ENCODE data around the gene LCN10. TPM values are rescaled to one million over a fixed set of nuclear protein-coding genes. Genes with fewer than 3 reads are reported as not detected.
A peak's percentile ranks its signal among the peaks of the same experiment; 100 is the strongest.

LCN10 gene
- total and polyA plus RNA-seq, 5 experiments from 2014 or later = 0.60 to 11.1 (median 6.6) TPM

DNA sequence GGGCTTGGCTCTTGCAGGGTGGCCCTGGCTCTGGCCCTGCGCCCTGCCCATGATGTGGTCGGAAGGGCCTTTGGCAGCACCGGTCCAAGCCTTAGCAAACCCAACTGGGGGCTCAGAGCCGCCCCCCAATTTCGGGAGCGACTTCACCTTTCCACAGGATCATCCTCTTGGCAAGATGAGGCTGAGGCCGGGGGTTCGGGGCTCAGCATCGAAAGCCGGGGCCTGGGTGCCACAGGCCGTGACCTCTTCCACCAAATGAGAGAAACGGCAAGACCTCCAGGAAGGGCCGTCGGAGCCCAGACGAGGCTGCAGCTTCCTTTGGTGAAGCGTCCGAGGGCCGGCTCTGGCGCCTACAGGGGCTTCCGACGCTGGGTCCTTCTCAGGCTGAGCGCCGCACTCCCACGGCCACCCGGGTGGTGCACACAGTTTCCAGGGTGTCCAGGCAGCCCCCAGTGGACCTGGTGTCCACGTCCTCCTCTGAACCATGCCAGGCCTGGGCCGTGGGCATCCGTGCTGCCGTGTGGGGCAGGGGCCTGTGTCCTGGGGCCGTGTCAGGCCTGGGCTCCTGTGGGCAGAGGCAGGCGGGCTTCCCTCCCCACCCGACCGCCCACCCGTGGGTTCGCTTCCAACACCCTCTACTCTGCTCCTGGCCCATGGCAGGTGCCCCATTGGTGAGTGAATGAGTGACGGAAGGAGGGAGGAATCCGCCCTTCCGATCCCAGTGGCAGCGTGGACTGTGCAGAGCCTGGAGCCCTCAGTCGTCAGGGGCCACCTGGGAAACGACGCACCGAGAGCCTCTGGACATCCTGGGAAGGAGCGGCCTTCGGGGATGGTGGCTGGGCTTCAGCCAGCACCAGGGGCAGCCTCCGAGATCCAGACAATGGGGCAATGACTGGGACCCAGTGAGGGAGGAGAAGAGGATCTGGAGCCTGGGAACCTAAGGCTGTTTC is 50.3 kb downstream of the LCN10 start:
- H3K27me3 Mint-ChIP-seq = peaks cover 0 to 6% (median 0%) of the 10 kb centered on the region in 5 donors
- POLR2A ChIA-PET = no interaction called here
- no peaks in the 10 kb centered on the region for H3K9me3 Mint-ChIP-seq
- H3K27ac Mint-ChIP-seq = peak overlapping the region in 1 of 10 donors; percentile 40
- DNase-seq (no peak), ATAC-seq (no peak)
- no peaks in the 10 kb centered on the region for H3K36me3 Mint-ChIP-seq
- no peak overlapping the region for H3K4me3 Mint-ChIP-seq
- peaks cover 2 to 20% (median 12%) of the 10 kb centered on the region in 4 donors for H3K4me1 Mint-ChIP-seq

- no peaks in the 10 kb centered on the region for H3K9me3 Mint-ChIP-seq
- no peaks in the 10 kb centered on the region for H3K36me3 Mint-ChIP-seq
- no peak for ATAC-seq
- POLR2A ChIA-PET = interaction anchor here (0.6 kb wide), 1 partner anchor 22 kb away, joined by 3 read pairs; no protein-coding TSS in a partner anchor
- H3K27me3 Mint-ChIP-seq = peaks cover 0 to 3% (median 0%) of the 10 kb centered on the region in 5 donors
- peak overlapping the region in 1 of 10 donors; percentile 40 for H3K27ac Mint-ChIP-seq
- H3K4me1 Mint-ChIP-seq = peaks cover 0 to 14% (median 8%) of the 10 kb centered on the region in 4 donors
- DNase-seq = no peak
- H3K4me3 Mint-ChIP-seq = no peak overlapping the region
These were observed 51.2 kb downstream of the LCN10 start for GRCh38 chr9:136691316-136692184.

DNA sequence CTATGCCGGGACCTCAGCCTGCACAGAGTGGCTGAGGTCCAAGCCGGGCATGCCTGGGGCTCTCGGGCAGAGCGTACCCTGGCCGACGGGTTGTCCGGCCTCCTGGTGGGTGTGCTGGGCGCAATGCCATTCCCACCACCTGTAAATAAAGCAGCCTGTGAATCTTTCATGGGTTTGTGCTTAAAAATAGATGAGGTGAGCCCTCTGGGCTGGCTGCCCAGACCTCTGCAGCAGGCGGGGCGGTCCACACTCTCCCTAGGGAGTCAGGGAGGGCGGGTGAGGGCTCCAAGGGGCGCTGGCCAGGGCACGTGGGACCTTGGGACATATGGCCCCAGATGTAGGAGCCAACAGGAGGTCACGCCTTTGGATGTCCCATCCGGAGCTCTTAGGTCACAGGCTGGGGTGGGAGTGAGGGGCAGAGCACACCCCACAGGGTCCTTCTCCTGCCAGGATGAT is 51.9 kb downstream of the LCN10 start:
- ATAC-seq (no peak), DNase-seq (no peak)
- Mint-ChIP-seq H3K9me3 (no peaks in the 10 kb centered on the region), H3K27ac (no peak overlapping the region), H3K4me3 (no peak overlapping the region), H3K4me1 (peaks cover 2 to 13% (median 12%) of the 10 kb centered on the region in 4 donors), H3K27me3 (peaks cover 0 to 3% (median 0%) of the 10 kb centered on the region in 5 donors), H3K36me3 (no peaks in the 10 kb centered on the region)
- POLR2A ChIA-PET = interaction anchor here (1.6 kb wide), 1 partner anchor 38 kb away, joined by 3 read pairs; no protein-coding TSS in a partner anchor

- POLR2A ChIA-PET = interaction anchor here (0.6 to 1.6 kb wide), 2 partner anchors 26 to 38 kb away, joined by 3 read pairs; no protein-coding TSS in a partner anchor
- no peak for ATAC-seq
- peak overlapping the region in 1 of 10 donors; percentile 72 for H3K27ac Mint-ChIP-seq
These were observed 52.5 kb downstream of the LCN10 start for GRCh38 chr9:136690104-136690805.

GRCh38 chr9:136689108-136689460 is 53.7 kb downstream of the LCN10 start:
- Mint-ChIP-seq H3K27ac (peak overlapping the region in 1 of 10 donors; percentile 75), H3K9me3 (no peaks in the 10 kb centered on the region), H3K4me3 (peak overlapping the region in 7 of 10 donors; percentile 23 to 71 (median 59)), H3K27me3 (peaks cover 0 to 3% (median 0%) of the 10 kb centered on the region in 5 donors), H3K4me1 (peaks cover 4 to 14% (median 9%) of the 10 kb centered on the region in 4 donors), H3K36me3 (no peaks in the 10 kb centered on the region)
- ATAC-seq = no peak
- DNase-seq = no peak
- POLR2A ChIA-PET = interaction anchor here (1.0 kb wide), 1 partner anchor 13 kb away, joined by 4 read pairs; no protein-coding TSS in a partner anchor

More at GRCh38 chr9:136690104-136690805, 52.5 kb downstream of the LCN10 start:
- Mint-ChIP-seq H3K9me3 (no peaks in the 10 kb centered on the region), H3K27me3 (peaks cover 0 to 3% (median 0%) of the 10 kb centered on the region in 5 donors), H3K36me3 (no peaks in the 10 kb centered on the region), H3K4me3 (no peak overlapping the region), H3K4me1 (peaks cover 4 to 14% (median 10%) of the 10 kb centered on the region in 4 donors)
- DNase-seq = no peak

DNA sequence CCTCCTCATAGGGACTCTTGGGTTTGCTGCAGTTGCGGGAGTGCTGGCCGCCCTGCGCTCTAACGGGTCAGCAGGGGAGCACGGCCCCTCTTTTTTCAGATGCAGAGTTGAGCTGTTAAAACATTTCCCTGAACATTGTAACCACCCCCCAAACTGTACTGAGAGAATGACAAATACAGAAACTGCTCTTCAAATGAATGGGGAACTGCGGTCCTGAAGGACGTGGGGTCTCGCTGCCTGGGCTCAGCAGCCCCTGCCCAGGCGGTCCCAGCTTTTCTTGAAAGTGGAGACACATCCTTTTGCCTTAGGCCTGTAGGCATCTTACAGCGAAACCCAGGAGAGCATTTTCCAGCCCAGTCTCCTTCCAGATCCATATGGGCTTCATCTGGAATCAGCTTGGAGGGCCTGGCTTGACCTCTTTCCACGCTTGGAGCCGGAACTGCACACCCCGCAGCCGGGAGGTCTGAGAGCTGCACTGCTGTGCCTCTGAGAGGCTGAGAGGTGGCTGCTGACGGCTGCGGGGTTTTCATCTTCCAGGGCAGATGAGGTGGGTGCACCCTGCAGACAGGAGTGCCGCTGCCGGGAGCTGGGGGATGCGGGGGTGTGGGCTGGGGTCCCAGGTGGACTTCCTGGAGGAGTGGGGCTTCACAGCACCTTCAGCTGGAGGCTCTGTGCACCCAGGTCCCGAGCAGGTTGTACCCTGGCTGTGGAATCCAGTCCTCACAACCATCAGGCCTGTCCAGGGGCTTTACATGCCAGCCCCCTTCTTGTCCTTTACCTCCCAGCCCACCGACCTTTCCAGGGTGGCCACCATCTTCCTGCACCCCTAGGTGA is 54.2 kb downstream of the LCN10 start:
- Mint-ChIP-seq H3K27me3 (peaks cover 0 to 3% (median 0%) of the 10 kb centered on the region in 5 donors), H3K4me1 (peaks cover 4 to 14% (median 9%) of the 10 kb centered on the region in 4 donors), H3K27ac (peak overlapping the region in 4 of 10 donors; percentile 25 to 75 (median 46)), H3K9me3 (no peaks in the 10 kb centered on the region), H3K4me3 (peak overlapping the region in 9 of 10 donors; percentile 22 to 81 (median 66)), H3K36me3 (no peaks in the 10 kb centered on the region)
- ATAC-seq = no peak
- POLR2A ChIA-PET = interaction anchor here (1.0 to 1.1 kb wide), 2 partner anchors 12 to 40 kb away, joined by 4 to 5 read pairs; no protein-coding TSS in a partner anchor
- DNase-seq = no peak

Small RNA genes lying within 50 kb of the gene (microRNA-seq; reads per million reads assigned to microRNA genes)
- gene MIR6722 (ENCODE audit: borderline microRNAs expressed) = not detected

Other genes with a start within 250 kb of the LCN10 start
- gene NOTCH1, start 196.9 kb downstream of the LCN10 start, total RNA-seq = 10 to 100 TPM; 76.2 to 84.3 TPM
- 1 to 10 TPM; 1.3 to 5.9 (median 1.6) TPM for gene NOTCH1, start 196.9 kb downstream of the LCN10 start, polyA plus RNA-seq
- 1 to 10 TPM in 1 of 2 experiments, under 1 TPM in 1; 0.36 to 1.2 TPM for gene EGFL7, start 80.0 kb downstream of the LCN10 start, total RNA-seq
- under 1 TPM in 2 of 3 donors, not detected in 1; 0.48 to 0.70 TPM for gene EGFL7, start 80.0 kb downstream of the LCN10 start, polyA plus RNA-seq
- gene AGPAT2, start 55.5 kb downstream of the LCN10 start, total RNA-seq = 1 to 10 TPM; 3.0 to 5.8 TPM
- gene AGPAT2, start 55.5 kb downstream of the LCN10 start, polyA plus RNA-seq = 10 to 100 TPM; 10.7 to 24.8 (median 14.6) TPM
- gene DIPK1B, start 30.4 kb downstream of the LCN10 start, total RNA-seq = 1 to 10 TPM in 1 of 2 experiments, under 1 TPM in 1; 0.58 to 1.1 TPM
- gene DIPK1B, start 30.4 kb downstream of the LCN10 start, polyA plus RNA-seq = under 1 TPM in 1 of 3 donors, not detected in 2; 0.07 TPM
- gene LCN6, start 5.6 kb upstream of the LCN10 start, total RNA-seq = not detected
- gene LCN6, start 5.6 kb upstream of the LCN10 start, polyA plus RNA-seq = not detected
- gene LCN8, start 15.3 kb upstream of the LCN10 start, total RNA-seq = 1 to 10 TPM; 1.4 to 2.6 TPM
- not detected for gene LCN8, start 15.3 kb upstream of the LCN10 start, polyA plus RNA-seq
- not detected for gene LCN15, start 21.6 kb upstream of the LCN10 start, total RNA-seq
- not detected for gene LCN15, start 21.6 kb upstream of the LCN10 start, polyA plus RNA-seq
- 10 to 100 TPM; 49.7 to 51.6 TPM for gene TMEM141, start 48.4 kb upstream of the LCN10 start, total RNA-seq
- gene TMEM141, start 48.4 kb upstream of the LCN10 start, polyA plus RNA-seq = 10 to 100 TPM; 34.2 to 40.5 (median 37.3) TPM
- gene CCDC183, start 53.4 kb upstream of the LCN10 start, total RNA-seq = 1 to 10 TPM; 1.4 to 2.3 TPM
- under 1 TPM in 1 of 3 donors, not detected in 2; 0.18 TPM for gene CCDC183, start 53.4 kb upstream of the LCN10 start, polyA plus RNA-seq
- 10 to 100 TPM; 72.3 to 74.5 TPM for gene RABL6, start 65.0 kb upstream of the LCN10 start, total RNA-seq
- gene RABL6, start 65.0 kb upstream of the LCN10 start, polyA plus RNA-seq = 10 to 100 TPM; 11.6 to 17.2 (median 11.9) TPM
- 1 to 10 TPM; 1.3 TPM for gene AJM1, start 99.5 kb upstream of the LCN10 start, total RNA-seq
- under 1 TPM in 2 of 3 donors, not detected in 1; 0.05 to 0.10 TPM for gene AJM1, start 99.5 kb upstream of the LCN10 start, polyA plus RNA-seq
- gene PHPT1, start 106.5 kb upstream of the LCN10 start, total RNA-seq = 10 to 100 TPM; 25.2 to 29.6 TPM
- 10 to 100 TPM; 82.6 to 98.1 (median 83.1) TPM for gene PHPT1, start 106.5 kb upstream of the LCN10 start, polyA plus RNA-seq
- 1 to 10 TPM; 6.3 to 7.5 TPM for gene MAMDC4, start 109.4 kb upstream of the LCN10 start, total RNA-seq
- under 1 TPM in 2 of 3 donors, not detected in 1; 0.14 to 0.35 TPM for gene MAMDC4, start 109.4 kb upstream of the LCN10 start, polyA plus RNA-seq
- 100 to 1,000 TPM; 291 to 301 TPM for gene EDF1, start 123.4 kb upstream of the LCN10 start, total RNA-seq
- gene EDF1, start 123.4 kb upstream of the LCN10 start, polyA plus RNA-seq = 100 to 1,000 TPM; 319 to 403 (median 380) TPM
- 10 to 100 TPM; 28.0 to 34.4 TPM for gene TRAF2, start 143.6 kb upstream of the LCN10 start, total RNA-seq
- 10 to 100 TPM in 2 of 3 donors, 1 to 10 TPM in 1; 7.9 to 24.4 (median 12.2) TPM for gene TRAF2, start 143.6 kb upstream of the LCN10 start, polyA plus RNA-seq
- 10 to 100 TPM; 93.1 TPM for gene FBXW5, start 201.8 kb upstream of the LCN10 start, total RNA-seq
- gene FBXW5, start 201.8 kb upstream of the LCN10 start, polyA plus RNA-seq = 10 to 100 TPM; 62.9 to 92.1 (median 83.7) TPM
- under 1 TPM in 1 of 2 experiments, not detected in 1; 0.99 TPM for gene C8G, start 202.3 kb upstream of the LCN10 start, total RNA-seq
- 1 to 10 TPM in 1 of 3 donors, not detected in 2; 1.6 TPM for gene C8G, start 202.3 kb upstream of the LCN10 start, polyA plus RNA-seq
- gene LCN12, start 209.3 kb upstream of the LCN10 start, total RNA-seq = 1 to 10 TPM; 2.6 to 2.7 TPM
- not detected for gene LCN12, start 209.3 kb upstream of the LCN10 start, polyA plus RNA-seq
- under 1 TPM in 1 of 2 experiments, not detected in 1; 0.58 TPM for gene PTGDS, start 234.6 kb upstream of the LCN10 start, total RNA-seq
- gene PTGDS, start 234.6 kb upstream of the LCN10 start, polyA plus RNA-seq = 1 to 10 TPM in 1 of 3 donors, under 1 TPM in 1, not detected in 1; 0.31 to 3.2 TPM
- gene LCNL1, start 240.1 kb upstream of the LCN10 start, total RNA-seq = under 1 TPM; 0.44 to 0.74 TPM
- not detected for gene LCNL1, start 240.1 kb upstream of the LCN10 start, polyA plus RNA-seq
- 100 to 1,000 TPM; 129 to 137 TPM for gene PAXX, start 249.5 kb upstream of the LCN10 start, total RNA-seq
- 100 to 1,000 TPM; 104 to 119 (median 112) TPM for gene PAXX, start 249.5 kb upstream of the LCN10 start, polyA plus RNA-seq

Data from naive thymus-derived CD8-positive, alpha-beta T cell (primary cell).